ENCODE measurements around the gene FRMD4B.

- TF ChIP-seq, protein P1, sequence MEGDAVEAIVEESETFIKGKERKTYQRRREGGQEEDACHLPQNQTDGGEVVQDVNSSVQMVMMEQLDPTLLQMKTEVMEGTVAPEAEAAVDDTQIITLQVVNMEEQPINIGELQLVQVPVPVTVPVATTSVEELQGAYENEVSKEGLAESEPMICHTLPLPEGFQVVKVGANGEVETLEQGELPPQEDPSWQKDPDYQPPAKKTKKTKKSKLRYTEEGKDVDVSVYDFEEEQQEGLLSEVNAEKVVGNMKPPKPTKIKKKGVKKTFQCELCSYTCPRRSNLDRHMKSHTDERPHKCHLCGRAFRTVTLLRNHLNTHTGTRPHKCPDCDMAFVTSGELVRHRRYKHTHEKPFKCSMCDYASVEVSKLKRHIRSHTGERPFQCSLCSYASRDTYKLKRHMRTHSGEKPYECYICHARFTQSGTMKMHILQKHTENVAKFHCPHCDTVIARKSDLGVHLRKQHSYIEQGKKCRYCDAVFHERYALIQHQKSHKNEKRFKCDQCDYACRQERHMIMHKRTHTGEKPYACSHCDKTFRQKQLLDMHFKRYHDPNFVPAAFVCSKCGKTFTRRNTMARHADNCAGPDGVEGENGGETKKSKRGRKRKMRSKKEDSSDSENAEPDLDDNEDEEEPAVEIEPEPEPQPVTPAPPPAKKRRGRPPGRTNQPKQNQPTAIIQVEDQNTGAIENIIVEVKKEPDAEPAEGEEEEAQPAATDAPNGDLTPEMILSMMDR (conservative IDR thresholded peaks at IDR 0.05 in 1 of 2, IDR thresholded peaks at IDR 0.05 in 1 of 2; ENCODE audit: extremely low read depth in 1 of 2, insufficient read depth in 1 of 2, low read depth in 1 of 2, low read length in 2 of 2) = no peak
- no peak for TF ChIP-seq EZH2 (IDR thresholded peaks at IDR 0.05; ENCODE audit: borderline replicate concordance, low read length)
Measured at GRCh38 chr3:69283913-69284611, 101.8 kb downstream of the FRMD4B start.
